Skeletal muscle tissue (tissue), 4 donors: ENCODE results near the gene ADAMTS3. TPM values are rescaled to one million over a fixed set of nuclear protein-coding genes. Genes with fewer than 3 reads are reported as not detected.
"Not testable (repeated sequence)": the region's sequence is repeated elsewhere in the genome, so short reads cannot be mapped to it uniquely, and the experiment has no call there.

Experiments used
- H3K27ac ChIP-seq: one replicate; pipeline ENCODE4 v1.7.0; 2013; ENCODE audit warnings: mild to moderate bottlenecking, low read depth, low read length, inconsistent platforms
- H3K27me3 ChIP-seq, 3 donors: one replicate each; pipeline ENCODE4 v1.7.0; 2013; ENCODE audit warnings: low read length in 3 of 3; ENCODE audit not compliant: control insufficient read depth in 3 of 3, insufficient read depth in 3 of 3
- H3K36me3 ChIP-seq, 3 donors: one replicate each; pipeline ENCODE4 v1.7.0; 2013; ENCODE audit warnings: low read length in 3 of 3; ENCODE audit not compliant: control insufficient read depth in 3 of 3, insufficient read depth in 3 of 3
- H3K4me1 ChIP-seq, 3 donors: one replicate each; pipeline ENCODE4 v1.7.0; 2013; ENCODE audit warnings: low read length in 3 of 3, mild to moderate bottlenecking in 3 of 3; ENCODE audit not compliant: control insufficient read depth in 3 of 3, insufficient read depth in 3 of 3
- H3K4me3 ChIP-seq, 3 donors: one replicate each; pipeline ENCODE4 v1.7.0; 2013; ENCODE audit warnings: low read length in 3 of 3
- H3K9ac ChIP-seq, 3 donors: one replicate each; pipeline ENCODE4 v1.7.0; 2013; ENCODE audit warnings: low read length in 3 of 3, mild to moderate bottlenecking in 3 of 3, moderate library complexity in 2 of 3, low read depth in 1 of 3
- H3K9me3 ChIP-seq, 3 donors: one replicate each; pipeline ENCODE4 v1.7.0; 2013; ENCODE audit warnings: low read length in 3 of 3; ENCODE audit not compliant: control insufficient read depth in 3 of 3
- total RNA-seq: library from RNA; depleted of rRNA; stranded (reverse); fragments of >200 nt; gene quantifications from one replicate; pipeline ENCODE4 v1.2.3, GENCODE V29; 2014
- donor health status: Osteomylitis.

ADAMTS3 gene
- total RNA-seq, 1 donor from 2014 or later: 2.1 TPM

- Histone ChIP-seq H3K27me3 (no peaks in the 10 kb centered on the region), H3K4me3 (no peak overlapping the region), H3K9ac (no peak overlapping the region), H3K27ac (no peak overlapping the region), H3K9me3 (no peaks in the 10 kb centered on the region), H3K4me1 (no peaks in the 10 kb centered on the region), H3K36me3 (no peaks in the 10 kb centered on the region)
Measured at GRCh38 chr4:72553540-72554337, 15.3 kb downstream of the ADAMTS3 start.

GRCh38 chr4:72552447-72552846 lies 16.6 kb downstream of the ADAMTS3 start:
- Histone ChIP-seq H3K9me3 (no peaks in the 10 kb centered on the region), H3K4me3 (no peak overlapping the region), H3K27me3 (no peaks in the 10 kb centered on the region), H3K27ac (no peak overlapping the region), H3K4me1 (no peaks in the 10 kb centered on the region), H3K9ac (no peak overlapping the region), H3K36me3 (no peaks in the 10 kb centered on the region)

DNA sequence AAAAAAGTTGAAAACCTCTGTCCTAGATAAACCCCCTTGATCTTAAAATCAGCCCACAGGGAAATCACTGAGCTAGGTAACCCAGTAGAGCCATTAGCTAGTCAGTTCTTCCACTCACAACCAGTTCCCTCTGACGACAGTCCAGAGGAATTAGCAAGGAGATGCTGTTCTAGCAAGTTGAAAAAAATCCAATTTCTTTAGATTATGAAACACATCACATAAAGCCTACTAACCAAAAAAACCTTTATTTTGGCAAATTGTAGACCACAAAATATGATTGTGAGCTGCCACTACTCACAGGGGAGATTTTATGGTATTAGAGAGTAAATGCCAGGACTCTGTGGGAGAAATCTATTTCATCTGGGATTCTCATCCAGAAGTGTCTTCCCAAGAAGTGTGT lies 22.6 kb downstream of the ADAMTS3 start:
- H3K9ac ChIP-seq: no peak overlapping the region
- no peak overlapping the region for H3K4me3 ChIP-seq
- no peaks in the 10 kb centered on the region for H3K27me3 ChIP-seq
- H3K4me1 ChIP-seq: no peaks in the 10 kb centered on the region
- H3K9me3 ChIP-seq: no peaks in the 10 kb centered on the region
- H3K36me3 ChIP-seq: no peaks in the 10 kb centered on the region
- H3K27ac ChIP-seq: no peak overlapping the region

DNA sequence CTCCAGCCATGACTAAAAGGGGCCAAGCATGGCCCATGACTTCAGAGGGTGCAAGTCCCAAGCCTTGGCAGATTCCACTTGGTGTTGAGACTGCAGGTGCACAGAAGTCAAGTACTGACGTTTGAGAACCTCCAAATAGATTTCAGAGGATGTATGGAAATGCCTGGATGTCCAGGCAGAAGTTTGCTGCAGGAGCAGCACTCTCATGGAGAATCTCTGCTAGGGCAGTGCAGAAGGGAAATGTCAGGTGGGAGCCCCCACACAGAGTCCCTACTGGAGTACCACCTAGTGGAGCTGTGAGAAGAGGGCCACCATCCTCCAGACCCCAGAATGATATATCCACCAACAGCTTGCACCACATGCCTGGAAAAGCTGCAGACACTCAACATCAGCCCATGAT lies 28.3 kb downstream of the ADAMTS3 start:
- H3K36me3 ChIP-seq, H3K27me3 ChIP-seq, H3K4me3 ChIP-seq, H3K9me3 ChIP-seq, H3K4me1 ChIP-seq, H3K9ac ChIP-seq, H3K27ac ChIP-seq: not testable (repeated sequence)

- Histone ChIP-seq H3K4me3 (no peak overlapping the region), H3K9me3 (peaks cover 0 to 2% (median 2%) of the 10 kb centered on the region in 3 donors), H3K4me1 (no peaks in the 10 kb centered on the region), H3K27ac (no peak overlapping the region), H3K27me3 (no peaks in the 10 kb centered on the region), H3K36me3 (no peaks in the 10 kb centered on the region), H3K9ac (no peak overlapping the region)
Measured at GRCh38 chr4:72538006-72538405, 31.0 kb downstream of the ADAMTS3 start.

- Histone ChIP-seq H3K9ac (no peak overlapping the region), H3K4me1 (no peaks in the 10 kb centered on the region), H3K36me3 (no peaks in the 10 kb centered on the region), H3K27ac (no peak overlapping the region), H3K27me3 (no peaks in the 10 kb centered on the region), H3K4me3 (no peak overlapping the region), H3K9me3 (peaks cover 0 to 2% (median 2%) of the 10 kb centered on the region in 3 donors)
Measured at GRCh38 chr4:72536443-72536842, 32.6 kb downstream of the ADAMTS3 start.

DNA sequence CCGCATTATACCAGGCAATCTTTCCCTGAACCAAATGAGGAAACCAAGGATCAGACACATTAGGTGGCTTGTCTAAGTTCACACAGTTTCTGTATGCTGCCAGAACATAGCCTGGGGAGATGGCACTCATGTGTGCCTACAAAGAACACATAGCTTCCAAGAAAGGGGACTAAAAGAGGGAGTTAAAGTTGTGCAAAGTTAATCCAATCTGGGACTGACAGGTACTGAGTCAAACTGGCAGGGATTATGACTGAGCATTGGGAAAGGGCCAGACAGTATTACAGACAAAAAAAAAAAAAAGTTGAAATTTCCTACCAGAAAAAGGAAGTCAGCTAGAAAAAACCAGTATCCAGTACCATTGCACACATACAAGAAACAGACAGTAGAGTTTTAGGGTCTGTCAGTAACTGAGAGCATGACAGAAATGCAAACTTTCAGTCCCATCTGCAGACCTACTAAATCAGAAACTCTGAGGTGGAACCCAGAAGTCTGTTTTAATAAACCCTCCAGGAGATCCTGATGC lies 37.2 kb downstream of the ADAMTS3 start:
- H3K4me1 ChIP-seq: no peaks in the 10 kb centered on the region
- H3K9ac ChIP-seq: no peak overlapping the region
- H3K27me3 ChIP-seq: no peaks in the 10 kb centered on the region
- H3K4me3 ChIP-seq: no peak overlapping the region
- no peaks in the 10 kb centered on the region for H3K9me3 ChIP-seq
- no peak overlapping the region for H3K27ac ChIP-seq
- no peaks in the 10 kb centered on the region for H3K36me3 ChIP-seq

- Histone ChIP-seq H3K27ac (no peak overlapping the region), H3K9me3 (no peaks in the 10 kb centered on the region), H3K4me3 (no peak overlapping the region), H3K36me3 (no peaks in the 10 kb centered on the region), H3K9ac (no peak overlapping the region), H3K4me1 (no peaks in the 10 kb centered on the region), H3K27me3 (no peaks in the 10 kb centered on the region)
Measured at GRCh38 chr4:72531322-72531721, 37.7 kb downstream of the ADAMTS3 start.

GRCh38 chr4:72529148-72529822 lies 39.7 kb downstream of the ADAMTS3 start:
- Histone ChIP-seq H3K27ac (no peak overlapping the region), H3K27me3 (no peaks in the 10 kb centered on the region), H3K9ac (no peak overlapping the region), H3K4me1 (peaks cover 0 to 4% (median 3%) of the 10 kb centered on the region in 3 donors), H3K9me3 (no peaks in the 10 kb centered on the region), H3K36me3 (no peaks in the 10 kb centered on the region), H3K4me3 (no peak overlapping the region)

DNA sequence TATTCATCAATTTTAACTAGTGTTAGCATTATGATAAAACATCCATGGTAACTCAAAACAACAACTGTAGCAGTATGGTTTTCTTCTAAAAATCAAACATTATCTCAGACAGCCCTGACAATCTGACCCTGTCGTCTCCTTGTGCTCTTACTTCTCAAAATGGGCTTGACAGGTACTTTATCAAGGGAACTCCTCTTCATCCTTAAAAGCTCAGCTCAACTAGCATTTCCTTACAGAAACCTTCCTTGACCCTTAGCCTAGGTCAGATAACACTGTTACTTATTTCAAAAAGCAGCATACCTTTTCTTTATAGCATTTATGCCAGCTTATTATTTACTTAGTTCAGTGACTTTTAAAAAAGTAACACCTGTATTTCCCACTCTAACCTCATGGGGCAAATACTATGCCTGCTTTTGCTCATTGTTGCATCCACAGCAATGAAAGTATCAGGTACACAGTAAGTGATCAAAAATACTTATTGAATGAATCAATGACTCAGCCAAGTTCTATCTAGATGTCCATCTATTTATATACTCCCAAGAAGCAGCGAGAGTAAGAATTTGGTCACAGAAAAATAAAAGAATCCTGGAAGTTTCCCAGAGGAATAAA lies 41.9 kb downstream of the ADAMTS3 start:
- Histone ChIP-seq H3K27ac (no peak overlapping the region), H3K9me3 (no peaks in the 10 kb centered on the region), H3K4me3 (no peak overlapping the region), H3K36me3 (no peaks in the 10 kb centered on the region), H3K9ac (no peak overlapping the region), H3K4me1 (peaks cover 0 to 4% (median 3%) of the 10 kb centered on the region in 3 donors), H3K27me3 (no peaks in the 10 kb centered on the region)
